HG03025 (cell line): ENCODE results near the gene SUGP2.
"Not testable (repeated sequence)": the region's sequence is repeated elsewhere in the genome, so short reads cannot be mapped to it uniquely, and the experiment has no call there.

ENCODE experiments used
- ATAC-seq: cut with Tn5 transposase; IDR thresholded peaks from one replicate; pipeline ENCODE4 v1.9.1; 2021; ENCODE audit warnings: mild to moderate bottlenecking, moderate library complexity; ENCODE audit not compliant: unreplicated experiment, low FRiP score

SUGP2 gene

DNA sequence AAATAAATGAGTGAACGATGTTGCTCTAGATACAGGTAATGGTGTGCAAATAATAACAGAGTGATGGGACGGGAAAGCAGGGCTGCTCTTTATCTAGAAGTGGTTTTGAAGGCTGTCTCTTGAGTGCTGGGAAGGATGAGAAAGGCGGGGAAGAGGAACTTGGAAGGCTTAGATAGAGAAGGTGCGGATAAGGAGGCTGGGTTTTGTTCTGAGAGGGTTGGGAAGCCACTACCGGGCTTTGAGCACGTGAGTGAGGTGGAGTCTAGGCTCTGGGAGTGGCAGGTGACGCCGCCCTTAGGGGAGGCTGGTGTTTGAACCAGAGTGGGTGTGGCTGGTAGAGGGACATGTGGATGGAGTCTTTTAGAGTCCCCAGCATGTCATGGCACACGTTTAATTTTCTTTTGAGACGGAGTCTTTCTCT is 897 bp upstream of the SUGP2 start:
- ATAC-seq = no peak

DNA sequence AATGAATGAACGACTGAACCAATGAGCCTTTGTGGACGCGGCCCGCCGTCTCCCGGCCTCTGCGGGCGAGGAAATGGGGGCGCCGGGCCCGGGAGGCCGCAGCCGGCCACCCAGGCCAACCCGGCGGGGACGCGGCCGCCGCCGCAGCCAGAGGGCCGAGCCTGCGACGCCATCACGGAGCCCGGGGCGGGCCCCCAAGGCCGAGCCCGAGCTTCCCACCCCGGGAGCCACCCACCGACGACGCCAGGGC is 216 bp downstream of the SUGP2 start:
- ATAC-seq = no peak

DNA sequence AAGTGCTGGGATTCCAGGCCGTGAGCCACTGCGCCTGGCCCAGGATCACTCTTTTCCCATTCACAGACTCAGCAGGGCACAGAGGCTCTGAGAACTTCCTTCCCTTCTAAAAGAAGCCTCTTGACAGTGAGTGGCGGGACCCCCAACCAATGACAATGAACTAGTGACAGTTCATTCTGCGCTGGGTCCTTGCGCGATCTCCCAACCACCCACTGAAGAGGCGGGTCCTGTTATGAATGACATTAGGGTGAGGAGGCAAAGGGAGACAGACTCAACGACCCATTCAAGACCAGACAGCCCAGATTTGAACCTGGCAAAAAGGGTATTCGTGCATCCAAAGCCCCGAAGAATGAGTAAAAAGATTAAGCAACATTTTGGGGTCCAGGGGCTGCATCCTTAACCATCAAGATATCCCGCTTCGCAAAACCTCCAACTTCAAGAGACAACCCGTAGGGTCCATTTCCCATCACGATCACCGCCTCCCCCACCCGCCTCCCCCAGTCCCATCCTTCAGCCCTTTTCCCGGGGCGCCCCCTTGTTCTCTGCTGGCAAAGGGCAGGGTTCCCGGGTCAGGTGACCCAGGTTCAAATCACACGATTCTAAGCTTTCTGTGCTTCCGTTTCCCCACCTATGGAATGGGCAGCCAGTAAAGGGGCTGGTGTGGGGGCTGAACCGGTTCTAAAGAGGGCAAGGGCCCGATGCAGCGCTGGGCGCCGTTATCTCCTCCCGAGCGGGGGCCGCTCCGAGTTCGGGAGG is 719 bp downstream of the SUGP2 start:
- no peak for ATAC-seq

- no peak for ATAC-seq
Observed at GRCh38 chr19:19031891-19032290, 1.4 kb downstream of the SUGP2 start.

- ATAC-seq = no peak
Observed at GRCh38 chr19:19028526-19028925, 4.8 kb downstream of the SUGP2 start.

DNA sequence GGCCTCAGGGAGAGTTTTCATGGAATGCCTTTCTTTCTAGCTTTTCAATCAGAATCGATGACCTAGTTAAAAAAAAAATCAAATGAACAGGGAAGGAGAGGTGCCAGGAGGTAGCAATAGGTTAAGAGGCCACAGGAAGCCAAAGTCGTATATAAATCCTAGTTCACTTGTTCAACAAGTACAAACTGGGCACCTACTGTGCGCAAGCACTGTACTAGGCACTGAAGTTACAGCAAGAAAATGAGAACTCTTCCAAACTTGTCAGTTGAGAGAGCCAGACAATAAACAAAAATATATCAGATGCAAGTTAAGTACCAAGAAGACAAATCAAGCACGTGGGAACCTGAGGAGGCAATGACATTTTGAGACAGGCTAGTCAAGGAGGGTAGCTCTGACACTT is 6.1 kb downstream of the SUGP2 start:
- no peak for ATAC-seq

GRCh38 chr19:19026299-19026971 is 6.9 kb downstream of the SUGP2 start:
- ATAC-seq = no peak

- no peak for ATAC-seq
Observed at GRCh38 chr19:19025861-19026260, 7.5 kb downstream of the SUGP2 start.

GRCh38 chr19:19023376-19023775 is 9.9 kb downstream of the SUGP2 start:
- ATAC-seq = not testable (repeated sequence)

GRCh38 chr19:19022380-19022961 is 10.8 kb downstream of the SUGP2 start:
- ATAC-seq = no peak

DNA sequence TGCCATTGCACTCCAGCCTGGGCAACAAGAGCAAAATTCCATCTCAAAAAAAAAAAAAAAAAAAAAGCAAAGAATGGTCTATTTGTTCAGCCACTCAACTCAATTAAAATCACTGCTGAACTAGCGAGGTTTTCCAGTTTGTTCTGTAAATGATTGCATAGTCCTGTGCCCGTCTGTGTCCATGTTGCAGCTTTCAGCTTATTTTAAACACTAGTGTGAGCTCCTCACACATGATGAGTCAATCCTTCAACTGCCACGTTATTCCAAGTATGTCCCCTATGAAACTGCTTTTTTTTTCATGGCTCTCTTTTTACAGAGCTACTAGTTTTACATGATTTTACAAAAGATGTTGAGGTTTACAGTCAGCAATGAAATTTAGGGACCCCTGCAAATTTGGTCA is 12.2 kb downstream of the SUGP2 start:
- no peak for ATAC-seq

DNA sequence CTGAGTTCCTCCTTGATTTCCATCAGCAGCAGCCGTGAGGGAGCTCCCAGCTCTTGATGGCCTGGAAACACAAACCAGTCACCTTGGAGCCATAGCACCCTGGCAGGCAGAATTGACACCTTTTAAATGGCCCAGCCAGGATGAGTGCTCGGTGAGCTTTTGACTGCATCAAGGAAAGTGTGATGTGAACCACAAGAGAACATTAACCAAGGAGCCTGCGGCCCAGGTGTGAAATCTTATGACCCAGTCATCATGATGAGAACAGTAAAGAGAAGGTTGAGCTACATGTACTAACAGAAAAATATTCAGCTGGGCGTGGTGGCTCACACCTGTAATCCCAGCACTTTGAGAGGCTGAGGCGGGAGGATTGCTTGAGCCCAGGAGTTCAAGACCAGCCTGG is 22.8 kb downstream of the SUGP2 start:
- ATAC-seq = no peak

- ATAC-seq = no peak
Observed at GRCh38 chr19:19009951-19010350, 23.4 kb downstream of the SUGP2 start.

DNA sequence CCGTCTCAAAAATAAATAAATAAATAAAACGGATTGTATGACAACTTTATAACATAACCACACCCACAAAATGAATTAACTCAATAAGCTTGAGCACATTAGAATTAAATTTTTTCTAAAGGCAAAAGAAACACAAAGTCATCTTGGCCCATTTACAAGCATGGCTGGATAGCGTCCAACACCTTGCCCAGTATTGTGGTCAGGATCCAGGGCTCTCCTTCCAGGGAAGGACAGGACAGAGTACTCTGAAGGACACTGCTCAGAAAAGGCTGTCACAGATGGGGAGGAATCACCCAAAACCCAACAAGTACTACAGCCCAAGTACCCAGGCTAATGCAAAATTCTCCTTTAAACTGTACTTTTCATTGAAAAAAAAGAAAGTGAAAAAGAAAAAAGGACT is 27.1 kb downstream of the SUGP2 start:
- no peak for ATAC-seq

DNA sequence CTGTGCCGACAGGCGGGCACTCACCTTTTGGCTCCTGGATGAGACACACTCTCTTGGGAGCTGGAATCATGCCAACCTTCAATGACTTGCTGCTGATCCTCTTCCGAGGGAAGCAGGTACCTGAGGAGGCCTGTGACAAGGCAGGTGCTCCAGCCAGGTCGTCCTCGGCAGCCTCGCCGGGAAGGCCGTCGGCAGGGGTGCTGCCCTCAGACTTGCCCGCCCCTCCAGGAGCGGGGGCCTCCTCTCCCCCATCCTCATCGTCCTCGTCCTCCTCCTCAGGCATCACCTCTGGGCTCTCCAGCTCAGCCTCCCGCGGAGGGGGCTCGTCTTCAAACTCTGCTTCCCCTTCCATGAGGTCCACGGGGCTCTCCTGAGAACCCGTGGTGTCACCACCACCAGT is 29.2 kb downstream of the SUGP2 start:
- no peak for ATAC-seq

DNA sequence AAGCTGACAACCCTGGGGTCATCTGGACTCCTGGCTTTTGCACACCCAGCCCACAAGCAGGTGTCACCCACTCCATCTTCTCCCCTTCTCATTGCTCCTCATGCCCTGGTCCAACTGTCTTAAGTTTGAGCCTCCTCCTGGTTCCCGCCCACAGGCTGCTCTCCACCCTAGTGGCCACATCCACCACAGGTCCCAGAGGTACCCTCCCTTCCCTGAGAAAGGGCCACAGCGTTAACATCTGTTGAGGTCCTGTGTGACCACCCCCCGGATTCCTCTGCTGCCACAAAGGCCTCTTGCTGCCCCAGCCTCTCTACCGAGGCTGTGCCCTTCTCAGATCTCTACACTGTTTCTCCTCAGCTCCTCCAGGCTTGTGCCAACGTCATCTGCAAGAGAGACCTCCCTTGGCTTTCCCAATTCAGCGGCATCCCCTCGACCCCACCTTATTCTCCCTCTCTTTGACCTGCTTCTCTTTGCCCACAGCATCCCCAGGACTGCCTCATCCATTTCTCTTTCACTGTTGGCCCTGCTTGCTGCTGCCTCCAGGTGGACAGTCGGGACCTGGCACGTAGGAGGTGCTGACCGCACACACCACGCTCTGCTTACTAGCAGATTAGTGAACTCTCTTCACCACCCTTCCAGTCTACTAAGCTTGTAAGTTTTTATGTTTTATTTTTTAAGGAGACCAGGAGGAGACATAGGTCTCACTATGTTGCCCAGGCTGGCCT is 33.3 kb downstream of the SUGP2 start:
- ATAC-seq = no peak

- ATAC-seq = no peak
Observed at GRCh38 chr19:18999016-18999758, 34.1 kb downstream of the SUGP2 start.

DNA sequence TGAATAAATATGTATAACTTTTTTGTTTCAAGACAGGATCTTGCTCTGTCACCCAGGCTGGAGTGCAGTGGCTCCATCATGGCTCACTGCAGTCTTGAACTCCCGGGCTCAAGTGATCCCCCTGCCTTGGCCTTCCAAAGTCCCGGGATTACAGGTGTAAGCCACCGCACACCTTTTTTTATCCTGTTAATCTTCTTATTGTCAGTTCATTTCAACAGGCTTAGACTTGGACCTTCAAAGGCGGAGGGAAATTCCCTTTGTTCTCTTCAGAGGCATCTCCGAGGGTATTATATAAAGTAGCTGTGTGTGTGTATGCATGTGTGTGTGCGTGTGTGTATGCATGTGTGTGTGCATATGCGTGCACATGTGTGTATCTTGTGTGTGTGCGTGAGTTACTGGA is 35.0 kb downstream of the SUGP2 start:
- no peak for ATAC-seq

GRCh38 chr19:18996796-18997394 is 36.4 kb downstream of the SUGP2 start:
- ATAC-seq = no peak

DNA sequence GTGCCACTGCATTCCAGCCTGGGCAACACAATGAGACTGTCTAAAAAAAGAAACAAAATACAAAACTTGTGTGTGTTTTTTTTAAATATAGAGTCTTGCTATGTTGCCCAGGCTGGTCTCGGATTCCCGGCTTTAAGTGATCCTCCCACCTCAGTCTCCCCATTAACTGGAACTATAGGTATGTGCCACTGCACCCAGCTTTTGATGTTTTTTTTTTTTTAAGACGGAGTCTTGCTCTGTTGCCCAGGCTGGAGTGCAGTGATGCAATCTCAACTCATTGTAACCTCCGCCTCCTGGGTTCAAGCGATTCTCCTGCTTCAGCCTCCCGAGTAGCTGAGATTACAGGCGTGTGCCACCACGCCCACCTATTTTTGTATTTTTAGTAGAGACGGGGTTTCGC is 37.0 kb downstream of the SUGP2 start:
- no peak for ATAC-seq
